Caco-2 (cell line): ENCODE measurements around the gene AMBP. TPM values are rescaled to one million over a fixed set of nuclear protein-coding genes. Genes with fewer than 3 reads are reported as not detected.

Experiments used
- BruUV-seq: library from RNA; stranded (reverse); fragments of 400-500 nt; replicated peaks from 2 replicates; lab custom pipeline; 2021; lab: Mats Ljungman, UMichigan
- CTCF ChIA-PET: fragments of 300-600 bp; sonication (Branson Sonifier 250); formaldehyde crosslinking; loops from one replicate; lab custom pipeline; 2022; ENCODE audit warnings: antibody characterized with exemption; lab: Charles Lee
- POLR2A ChIA-PET: fragments of 300-600 bp; sonication (Branson Sonifier 250); formaldehyde crosslinking; loops from one replicate; lab custom pipeline; 2022; ENCODE audit warnings: antibody characterized with exemption; lab: Charles Lee
- DNase-seq, 2 experiments: peaks; one replicate each; pipeline versions ENCODE4 v3.0.0 to v3.0.0-alpha.2; 2020 to 2022
- H3K27me3 ChIP-seq: replicated peaks from 2 replicates; pipeline ENCODE4 v1.6.0; 2011; ENCODE audit warnings: low read length; ENCODE audit not compliant: control insufficient read depth, insufficient read depth
- H3K36me3 ChIP-seq: 2 replicates; pipeline ENCODE4 v1.5.1; 2011; ENCODE audit warnings: low read length; ENCODE audit not compliant: control insufficient read depth, insufficient read depth
- H3K4me1 ChIP-seq: fragments of 250-450 bp; sonication (Bioruptor Pico); 2 replicates; pipeline ENCODE4 v1.5.1; 2020; ENCODE audit warnings: mild to moderate bottlenecking
- H3K4me3 ChIP-seq: 2 replicates; pipeline ENCODE4 v1.5.1; 2011; ENCODE audit warnings: low read depth, mild to moderate bottlenecking, control low read depth, low read length
- H3K9me3 ChIP-seq: fragments of 250-450 bp; sonication (Bioruptor Pico); 2 replicates; pipeline ENCODE4 v1.5.1; 2020; ENCODE audit warnings: mild to moderate bottlenecking, moderate library complexity
- H3K27ac Mint-ChIP-seq: one replicate; pipeline ENCODE4 v1.8.0; 2022; ENCODE audit warnings: mixed read lengths; ENCODE audit not compliant: unreplicated experiment
- H3K27me3 Mint-ChIP-seq: one replicate; pipeline ENCODE4 v1.8.0; 2022; ENCODE audit warnings: mixed read lengths; ENCODE audit not compliant: insufficient read depth, unreplicated experiment
- H3K36me3 Mint-ChIP-seq: one replicate; pipeline ENCODE4 v1.8.0; 2022; ENCODE audit warnings: mild to moderate bottlenecking, mixed read lengths; ENCODE audit not compliant: insufficient read depth, unreplicated experiment
- H3K4me1 Mint-ChIP-seq: one replicate; pipeline ENCODE4 v1.8.0; 2022; ENCODE audit warnings: low read depth, mixed read lengths; ENCODE audit not compliant: unreplicated experiment
- H3K4me3 Mint-ChIP-seq: one replicate; pipeline ENCODE4 v1.8.0; 2022; ENCODE audit warnings: mild to moderate bottlenecking, moderate library complexity, mixed read lengths; ENCODE audit not compliant: unreplicated experiment
- H3K9me3 Mint-ChIP-seq: one replicate; pipeline ENCODE4 v1.8.0; 2022; ENCODE audit warnings: mixed read lengths; ENCODE audit not compliant: unreplicated experiment
- intact Hi-C: fragments of 100-400 bp; cut with micrococcal nuclease; formaldehyde crosslinking; loops from one replicate; pipeline ENCODE4 v1.10.0; 2022; ENCODE audit not compliant: unreplicated experiment
- total RNA-seq: library from RNA; stranded (reverse); gene quantifications from 2 replicates; pipeline ENCODE4 v1.2.3, GENCODE V29; 2022
- TF ChIP-seq, protein P1 (sequence below), 2 experiments: fragments of 200-600 bp in 1 of 2; IDR thresholded peaks; 1 replicate in 1 of 2; 2 replicates in 1 of 2; pipeline versions ENCODE4 v1.5.1 to v1.8.0; 2011 to 2022; ENCODE audit warnings: antibody characterized with exemption in 1 of 2, control low read depth in 1 of 2, inconsistent platforms in 1 of 2, low read depth in 1 of 2, low read length in 1 of 2, mild to moderate bottlenecking in 1 of 2, moderate library complexity in 1 of 2; ENCODE audit not compliant: insufficient read depth in 1 of 2, severe bottlenecking in 1 of 2, unreplicated experiment in 1 of 2

The AMBP gene
- total RNA-seq, 1 experiment from 2014 or later, result 2.2 TPM

GRCh38 chr9:114096041-114096511 lies 18.0 kb upstream of the AMBP start:
- H3K27me3 ChIP-seq, result no peaks in the 10 kb centered on the region
- ChIA-PET POLR2A (no interaction called here), CTCF (interaction anchor here (1.1 to 1.3 kb wide), 2 partner anchors 12 to 14 kb away, joined by 4 read pairs; no protein-coding TSS in a partner anchor)
- H3K4me3 ChIP-seq, result no peak overlapping the region
- intact Hi-C loops, result no loop called here
- Mint-ChIP-seq H3K27me3 (no peaks in the 10 kb centered on the region), H3K4me1 (peaks cover 19% of the 10 kb centered on the region), H3K4me3 (peak overlapping the region; percentile 94), H3K36me3 (peaks cover 7% of the 10 kb centered on the region), H3K27ac (no peak overlapping the region), H3K9me3 (no peaks in the 10 kb centered on the region)
- no peaks in the 10 kb centered on the region for H3K9me3 ChIP-seq
- TF ChIP-seq, protein P1, sequence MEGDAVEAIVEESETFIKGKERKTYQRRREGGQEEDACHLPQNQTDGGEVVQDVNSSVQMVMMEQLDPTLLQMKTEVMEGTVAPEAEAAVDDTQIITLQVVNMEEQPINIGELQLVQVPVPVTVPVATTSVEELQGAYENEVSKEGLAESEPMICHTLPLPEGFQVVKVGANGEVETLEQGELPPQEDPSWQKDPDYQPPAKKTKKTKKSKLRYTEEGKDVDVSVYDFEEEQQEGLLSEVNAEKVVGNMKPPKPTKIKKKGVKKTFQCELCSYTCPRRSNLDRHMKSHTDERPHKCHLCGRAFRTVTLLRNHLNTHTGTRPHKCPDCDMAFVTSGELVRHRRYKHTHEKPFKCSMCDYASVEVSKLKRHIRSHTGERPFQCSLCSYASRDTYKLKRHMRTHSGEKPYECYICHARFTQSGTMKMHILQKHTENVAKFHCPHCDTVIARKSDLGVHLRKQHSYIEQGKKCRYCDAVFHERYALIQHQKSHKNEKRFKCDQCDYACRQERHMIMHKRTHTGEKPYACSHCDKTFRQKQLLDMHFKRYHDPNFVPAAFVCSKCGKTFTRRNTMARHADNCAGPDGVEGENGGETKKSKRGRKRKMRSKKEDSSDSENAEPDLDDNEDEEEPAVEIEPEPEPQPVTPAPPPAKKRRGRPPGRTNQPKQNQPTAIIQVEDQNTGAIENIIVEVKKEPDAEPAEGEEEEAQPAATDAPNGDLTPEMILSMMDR (IDR thresholded peaks at IDR 0.05; ENCODE audit: insufficient read depth in 1 of 2, low read depth in 1 of 2, low read length in 1 of 2, severe bottlenecking in 1 of 2, unreplicated experiment in 1 of 2), result no peak
- no TSS peak for BruUV-seq
- H3K36me3 ChIP-seq, result peaks cover 16% of the 10 kb centered on the region
- DNase-seq, result no peak
- peaks cover 26% of the 10 kb centered on the region for H3K4me1 ChIP-seq

DNA sequence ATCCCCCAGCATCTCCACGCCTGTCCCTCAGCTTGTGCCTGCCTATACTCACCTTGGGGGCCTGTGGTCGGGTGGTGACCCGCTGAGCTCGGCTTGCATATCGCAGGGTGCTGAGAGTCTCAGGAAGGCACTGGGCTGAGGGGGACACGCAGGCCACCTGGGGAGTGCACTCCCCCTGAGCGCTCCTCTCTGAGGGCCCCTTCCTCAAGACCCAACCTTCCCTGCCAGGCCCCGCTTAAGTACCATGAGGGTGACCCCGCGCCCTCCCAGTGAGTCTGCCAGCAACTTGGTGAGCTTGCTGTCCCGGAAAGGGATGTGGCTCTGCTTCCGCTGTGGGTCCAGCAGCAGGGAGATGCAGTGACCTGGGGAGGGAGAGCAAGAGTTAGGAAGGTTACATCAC lies 16.9 kb upstream of the AMBP start:
- no peak overlapping the region for H3K27ac Mint-ChIP-seq
- ChIA-PET POLR2A (no interaction called here), CTCF (interaction anchor here (2.3 kb wide), 1 partner anchor 13 kb away, joined by 5 read pairs; no protein-coding TSS in a partner anchor)
- TF ChIP-seq, protein P1 (IDR thresholded peaks at IDR 0.05; ENCODE audit: insufficient read depth in 1 of 2, low read depth in 1 of 2, low read length in 1 of 2, severe bottlenecking in 1 of 2, unreplicated experiment in 1 of 2), result no peak
- Histone ChIP-seq H3K4me1 (peaks cover 18% of the 10 kb centered on the region), H3K27me3 (no peaks in the 10 kb centered on the region), H3K4me3 (no peak overlapping the region), H3K36me3 (peaks cover 16% of the 10 kb centered on the region), H3K9me3 (no peaks in the 10 kb centered on the region)
- H3K27me3 Mint-ChIP-seq, result no peaks in the 10 kb centered on the region
- no peak for DNase-seq
- intact Hi-C loops, result no loop called here
- BruUV-seq, result no TSS peak
- H3K36me3 Mint-ChIP-seq, result peaks cover 17% of the 10 kb centered on the region
- H3K4me1 Mint-ChIP-seq, result peaks cover 18% of the 10 kb centered on the region
- H3K9me3 Mint-ChIP-seq, result no peaks in the 10 kb centered on the region
- no peak overlapping the region for H3K4me3 Mint-ChIP-seq

- BruUV-seq, result no TSS peak
- Mint-ChIP-seq H3K4me3 (no peak overlapping the region), H3K9me3 (no peaks in the 10 kb centered on the region)
Measured at GRCh38 chr9:114093761-114094505, 15.8 kb upstream of the AMBP start.

More at GRCh38 chr9:114093761-114094505, 15.8 kb upstream of the AMBP start:
- Histone ChIP-seq H3K4me3 (no peak overlapping the region), H3K9me3 (no peaks in the 10 kb centered on the region), H3K4me1 (peaks cover 8% of the 10 kb centered on the region), H3K27me3 (no peaks in the 10 kb centered on the region), H3K36me3 (peaks cover 16% of the 10 kb centered on the region)
- ChIA-PET CTCF (interaction anchor here (2.3 kb wide), 1 partner anchor 12 kb away, joined by 5 read pairs; no protein-coding TSS in a partner anchor), POLR2A (no interaction called here)
- H3K4me1 Mint-ChIP-seq, result peaks cover 13% of the 10 kb centered on the region
- H3K36me3 Mint-ChIP-seq, result peaks cover 22% of the 10 kb centered on the region
- intact Hi-C loops, result no loop called here
- no peak overlapping the region for H3K27ac Mint-ChIP-seq
- DNase-seq, result no peak
- TF ChIP-seq, protein P1 (IDR thresholded peaks at IDR 0.05; ENCODE audit: insufficient read depth in 1 of 2, low read depth in 1 of 2, low read length in 1 of 2, severe bottlenecking in 1 of 2, unreplicated experiment in 1 of 2), result no peak
- no peaks in the 10 kb centered on the region for H3K27me3 Mint-ChIP-seq
